Glutamatergic neuron (in vitro differentiated cells): ENCODE measurements around the gene GPR137B. TPM values are rescaled to one million over a fixed set of nuclear protein-coding genes. Genes with fewer than 3 reads are reported as not detected.

ENCODE experiments used
- DNase-seq: peaks from one replicate; pipeline ENCODE4 v3.0.0; 2022
- H3K27ac Mint-ChIP-seq: one replicate; pipeline ENCODE4 v1.8.0; 2020; ENCODE audit warnings: mild to moderate bottlenecking, mixed read lengths, inconsistent platforms; ENCODE audit not compliant: unreplicated experiment
- H3K27me3 Mint-ChIP-seq: one replicate; pipeline ENCODE4 v1.8.0; 2020; ENCODE audit warnings: mild to moderate bottlenecking, moderate library complexity, mixed read lengths, inconsistent platforms; ENCODE audit not compliant: unreplicated experiment
- H3K36me3 Mint-ChIP-seq: one replicate; pipeline ENCODE4 v1.8.0; 2020; ENCODE audit warnings: mild to moderate bottlenecking, mixed read lengths, inconsistent platforms; ENCODE audit not compliant: unreplicated experiment
- H3K4me1 Mint-ChIP-seq: one replicate; pipeline ENCODE4 v1.8.0; 2020; ENCODE audit warnings: mild to moderate bottlenecking, low read depth, mixed read lengths, inconsistent platforms; ENCODE audit not compliant: unreplicated experiment
- H3K4me3 Mint-ChIP-seq: one replicate; pipeline ENCODE4 v1.8.0; 2020; ENCODE audit warnings: mild to moderate bottlenecking, mixed read lengths, inconsistent platforms; ENCODE audit not compliant: unreplicated experiment
- H3K9me3 Mint-ChIP-seq: one replicate; pipeline ENCODE4 v1.8.0; 2020; ENCODE audit warnings: mild to moderate bottlenecking, moderate library complexity, mixed read lengths, inconsistent platforms; ENCODE audit not compliant: unreplicated experiment
- total RNA-seq: library from RNA; stranded (reverse); fragmentation: NEBNext Ultra II Directional; extraction: Animal tissue kit (Norgen Biotek cat#: 25700); gene quantifications from one replicate; pipeline ENCODE4 v1.2.1, GENCODE V29; 2021; ENCODE audit not compliant: unreplicated experiment
- TF ChIP-seq, protein P1 (sequence below): fragments of 200-600 bp; sonication (generic); IDR thresholded peaks from one replicate; pipeline ENCODE4 v1.5.0; 2021; ENCODE audit not compliant: partially characterized antibody, unreplicated experiment

Gene GPR137B
- total RNA-seq, 1 donor from 2014 or later, result 22.5 TPM

GRCh38 chr1:236103646-236104218, 38.6 kb upstream of the GPR137B start:
- Mint-ChIP-seq H3K4me1 (peaks cover 3% of the 10 kb centered on the region), H3K36me3 (no peaks in the 10 kb centered on the region), H3K27ac (no peak overlapping the region), H3K9me3 (no peaks in the 10 kb centered on the region), H3K4me3 (peak overlapping the region; percentile 1), H3K27me3 (peaks cover 2% of the 10 kb centered on the region)
- TF ChIP-seq, protein P1, sequence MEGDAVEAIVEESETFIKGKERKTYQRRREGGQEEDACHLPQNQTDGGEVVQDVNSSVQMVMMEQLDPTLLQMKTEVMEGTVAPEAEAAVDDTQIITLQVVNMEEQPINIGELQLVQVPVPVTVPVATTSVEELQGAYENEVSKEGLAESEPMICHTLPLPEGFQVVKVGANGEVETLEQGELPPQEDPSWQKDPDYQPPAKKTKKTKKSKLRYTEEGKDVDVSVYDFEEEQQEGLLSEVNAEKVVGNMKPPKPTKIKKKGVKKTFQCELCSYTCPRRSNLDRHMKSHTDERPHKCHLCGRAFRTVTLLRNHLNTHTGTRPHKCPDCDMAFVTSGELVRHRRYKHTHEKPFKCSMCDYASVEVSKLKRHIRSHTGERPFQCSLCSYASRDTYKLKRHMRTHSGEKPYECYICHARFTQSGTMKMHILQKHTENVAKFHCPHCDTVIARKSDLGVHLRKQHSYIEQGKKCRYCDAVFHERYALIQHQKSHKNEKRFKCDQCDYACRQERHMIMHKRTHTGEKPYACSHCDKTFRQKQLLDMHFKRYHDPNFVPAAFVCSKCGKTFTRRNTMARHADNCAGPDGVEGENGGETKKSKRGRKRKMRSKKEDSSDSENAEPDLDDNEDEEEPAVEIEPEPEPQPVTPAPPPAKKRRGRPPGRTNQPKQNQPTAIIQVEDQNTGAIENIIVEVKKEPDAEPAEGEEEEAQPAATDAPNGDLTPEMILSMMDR, result peak; percentile 87
- DNase-seq, result peak; percentile 60

- Mint-ChIP-seq H3K4me1 (peaks cover 3% of the 10 kb centered on the region), H3K36me3 (no peaks in the 10 kb centered on the region), H3K9me3 (no peaks in the 10 kb centered on the region), H3K27ac (no peak overlapping the region), H3K27me3 (peaks cover 2% of the 10 kb centered on the region), H3K4me3 (no peak overlapping the region)
- no peak for DNase-seq
- TF ChIP-seq, protein P1, result no peak
Measured at GRCh38 chr1:236107121-236107907, 35.0 kb upstream of the GPR137B start.

- Mint-ChIP-seq H3K27me3 (peaks cover 2% of the 10 kb centered on the region), H3K27ac (no peak overlapping the region), H3K4me1 (peaks cover 3% of the 10 kb centered on the region), H3K4me3 (no peak overlapping the region), H3K9me3 (no peaks in the 10 kb centered on the region), H3K36me3 (no peaks in the 10 kb centered on the region)
- TF ChIP-seq, protein P1, result no peak
- no peak for DNase-seq
Measured at GRCh38 chr1:236108027-236108648, 34.2 kb upstream of the GPR137B start.

DNA sequence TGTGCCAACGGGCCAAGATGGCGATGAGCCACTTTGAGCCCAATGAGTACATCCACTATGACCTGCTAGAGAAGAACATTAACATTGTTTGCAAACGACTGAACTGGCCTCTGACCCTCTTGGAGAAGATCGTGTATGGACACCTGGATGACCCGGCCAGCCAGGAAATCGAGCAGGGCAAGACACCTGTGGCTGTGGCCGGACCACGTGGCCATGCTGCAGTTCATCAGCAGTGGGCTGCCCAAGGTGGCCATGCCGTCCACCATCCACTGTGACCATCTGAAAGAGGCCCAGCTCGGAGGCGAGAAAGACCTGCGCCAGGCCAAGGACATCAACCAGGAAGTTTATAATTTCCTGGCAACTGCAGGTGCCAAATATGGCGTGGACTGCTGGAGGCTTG, 32.2 kb upstream of the GPR137B start:
- Mint-ChIP-seq H3K4me1 (no peaks in the 10 kb centered on the region), H3K9me3 (no peaks in the 10 kb centered on the region), H3K4me3 (no peak overlapping the region), H3K27ac (no peak overlapping the region), H3K36me3 (no peaks in the 10 kb centered on the region), H3K27me3 (no peaks in the 10 kb centered on the region)
- no peak for DNase-seq
- TF ChIP-seq, protein P1, result no peak
